GM18505 (cell line): ENCODE results near the gene MYO7A.

Source experiments
- ATAC-seq: cut with Tn5 transposase; IDR thresholded peaks from one replicate; pipeline ENCODE4 v1.9.1; 2021; ENCODE audit not compliant: unreplicated experiment
- POLR2A ChIP-seq: IDR thresholded peaks from 4 replicates; pipeline ENCODE4 v1.6.1; 2011; ENCODE audit warnings: borderline replicate concordance; ENCODE audit not compliant: insufficient read depth, insufficient read length; ENCODE audit errors: extremely low read depth

The MYO7A gene

DNA sequence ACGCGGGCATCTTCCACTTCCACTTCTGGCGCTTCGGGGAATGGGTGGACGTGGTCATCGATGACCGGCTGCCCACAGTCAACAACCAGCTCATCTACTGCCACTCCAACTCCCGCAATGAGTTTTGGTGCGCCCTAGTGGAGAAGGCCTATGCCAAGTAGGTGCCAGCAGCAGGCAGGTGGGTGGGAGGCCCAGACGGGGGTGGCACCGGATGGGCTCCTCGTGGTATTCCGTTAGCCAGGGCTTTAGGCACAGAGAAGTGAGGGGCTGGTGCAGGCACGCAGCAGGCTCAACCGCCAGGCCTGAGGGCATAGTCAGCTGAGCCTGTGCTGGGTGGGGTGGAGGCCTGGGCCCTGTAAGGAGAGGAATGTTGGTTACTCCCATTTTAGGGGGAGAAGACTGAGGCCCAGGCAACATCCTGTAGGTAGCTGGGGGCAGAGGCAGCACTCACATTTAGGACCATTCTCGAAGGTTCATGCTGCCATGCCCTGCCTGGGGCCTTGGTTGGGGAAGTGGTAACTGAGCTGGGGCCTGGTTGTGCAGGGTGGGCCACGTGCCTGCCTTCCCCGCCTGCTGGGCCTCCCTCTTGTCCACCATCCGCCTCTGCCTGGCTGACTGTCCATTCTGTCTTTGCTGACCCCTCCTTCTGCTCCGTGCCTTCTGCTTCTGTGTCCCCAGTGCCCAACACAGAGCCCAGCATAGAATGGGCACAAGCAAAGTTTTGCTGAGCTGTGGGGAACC is 15.2 kb upstream of the MYO7A start:
- no peak for ATAC-seq
- TF ChIP-seq POLR2A = no peak

DNA sequence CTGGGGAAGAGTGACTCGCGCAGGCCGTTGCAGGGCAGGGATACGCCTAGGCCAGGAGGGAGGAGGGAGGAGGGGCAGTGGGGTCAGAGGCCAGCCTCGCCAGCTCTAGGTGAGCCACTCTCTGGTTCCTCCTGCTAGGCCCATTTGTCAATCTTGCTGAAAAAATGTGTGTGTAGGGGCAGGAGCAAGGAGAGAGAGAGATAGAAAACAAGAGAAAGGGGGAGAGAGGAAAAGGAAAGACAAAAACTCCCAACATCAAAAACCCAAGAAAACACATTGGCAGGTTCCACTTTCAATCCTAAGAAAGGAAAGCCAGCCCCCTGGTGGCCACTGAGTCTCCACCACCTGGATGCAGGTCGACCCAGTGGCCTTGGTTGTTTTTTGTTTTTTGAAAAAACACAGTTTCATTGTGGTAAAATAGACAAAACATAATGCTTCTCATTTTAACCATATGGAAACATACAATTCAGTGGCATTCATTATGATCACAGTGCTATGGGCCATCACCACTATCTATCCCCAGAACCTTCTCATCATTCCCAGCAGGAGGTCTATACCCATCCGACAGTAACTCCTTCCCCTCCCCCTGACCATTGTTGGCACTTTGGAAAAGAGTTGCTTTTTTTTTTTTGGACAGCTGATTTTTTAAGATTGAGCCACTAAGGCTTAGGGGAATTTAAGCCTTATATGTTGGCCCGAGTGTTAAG is 14.5 kb upstream of the MYO7A start:
- no peak for ATAC-seq
- TF ChIP-seq POLR2A = no peak

DNA sequence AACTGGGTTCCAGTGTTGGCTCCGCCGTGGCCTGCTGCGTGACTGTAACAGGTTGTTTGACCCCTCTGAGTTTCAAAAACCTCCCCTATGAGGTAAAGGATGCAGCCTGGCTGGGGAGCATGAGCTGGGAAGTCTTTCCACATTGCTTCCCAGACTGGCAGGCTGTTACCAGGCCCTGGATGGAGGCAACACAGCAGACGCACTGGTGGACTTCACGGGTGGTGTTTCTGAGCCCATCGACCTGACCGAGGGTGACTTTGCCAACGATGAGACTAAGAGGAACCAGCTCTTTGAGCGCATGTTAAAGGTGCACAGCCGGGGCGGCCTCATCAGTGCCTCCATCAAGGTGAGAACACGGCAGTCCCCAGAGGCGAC is 14.0 kb upstream of the MYO7A start:
- no peak for ATAC-seq
- TF ChIP-seq POLR2A = no peak

DNA sequence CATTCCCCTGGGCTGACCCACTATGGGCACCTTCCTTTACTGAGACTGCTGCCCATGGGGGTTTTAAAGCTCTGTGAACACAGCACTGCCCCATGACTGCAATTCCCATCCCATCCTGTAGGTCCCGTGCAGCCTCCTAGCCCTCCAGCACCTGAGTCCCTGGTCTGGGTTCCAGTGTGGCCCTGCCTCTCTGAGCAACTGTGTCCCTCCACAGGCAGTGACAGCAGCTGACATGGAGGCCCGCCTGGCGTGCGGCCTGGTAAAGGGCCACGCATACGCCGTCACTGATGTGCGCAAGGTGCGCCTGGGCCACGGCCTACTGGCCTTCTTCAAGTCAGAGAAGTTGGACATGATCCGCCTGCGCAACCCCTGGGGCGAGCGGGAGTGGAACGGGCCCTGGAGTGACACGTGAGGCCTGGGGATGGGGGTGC is 12.8 kb upstream of the MYO7A start:
- ATAC-seq = no peak
- TF ChIP-seq POLR2A = no peak

GRCh38 chr11:77115956-77116355 is 12.1 kb upstream of the MYO7A start:
- no peak for TF ChIP-seq POLR2A
- ATAC-seq = no peak

GRCh38 chr11:77117492-77117891 is 10.6 kb upstream of the MYO7A start:
- ATAC-seq = no peak
- no peak for TF ChIP-seq POLR2A

DNA sequence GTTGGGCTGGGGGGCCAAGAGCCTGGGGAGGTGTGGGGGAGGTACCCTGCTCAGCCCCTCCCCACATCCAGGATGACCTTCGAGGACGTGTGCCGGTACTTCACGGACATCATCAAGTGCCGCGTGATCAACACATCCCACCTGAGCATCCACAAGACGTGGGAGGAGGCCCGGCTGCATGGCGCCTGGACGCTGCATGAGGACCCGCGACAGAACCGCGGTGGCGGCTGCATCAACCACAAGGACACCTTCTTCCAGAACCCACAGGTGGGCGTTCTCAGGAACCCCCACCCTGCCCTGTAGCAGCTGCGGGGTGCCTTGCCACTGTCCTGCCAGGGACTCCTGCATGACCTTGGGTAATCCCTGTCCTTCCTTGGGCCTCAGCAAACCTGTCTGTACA is 10.0 kb upstream of the MYO7A start:
- no peak for ATAC-seq
- TF ChIP-seq POLR2A = no peak

DNA sequence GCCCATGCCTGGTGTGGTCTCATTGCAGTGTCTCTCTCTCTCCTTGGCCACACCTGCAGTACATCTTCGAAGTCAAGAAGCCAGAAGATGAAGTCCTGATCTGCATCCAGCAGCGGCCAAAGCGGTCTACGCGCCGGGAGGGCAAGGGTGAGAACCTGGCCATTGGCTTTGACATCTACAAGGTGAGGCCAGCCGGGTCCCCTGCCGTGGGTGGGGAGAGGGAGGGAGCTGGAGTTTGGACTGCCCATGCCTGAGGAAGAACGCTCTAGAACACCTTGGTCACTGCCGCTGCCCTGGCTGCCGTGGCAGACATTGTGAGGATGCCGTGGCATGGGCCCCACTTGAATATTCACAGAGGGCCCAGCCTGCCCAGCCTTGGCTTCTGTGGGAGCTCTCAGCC is 9.1 kb upstream of the MYO7A start:
- no peak for ATAC-seq
- no peak for TF ChIP-seq POLR2A

- ATAC-seq = no peak
- no peak for TF ChIP-seq POLR2A
These were observed 8.5 kb upstream of the MYO7A start for GRCh38 chr11:77119531-77119936.

DNA sequence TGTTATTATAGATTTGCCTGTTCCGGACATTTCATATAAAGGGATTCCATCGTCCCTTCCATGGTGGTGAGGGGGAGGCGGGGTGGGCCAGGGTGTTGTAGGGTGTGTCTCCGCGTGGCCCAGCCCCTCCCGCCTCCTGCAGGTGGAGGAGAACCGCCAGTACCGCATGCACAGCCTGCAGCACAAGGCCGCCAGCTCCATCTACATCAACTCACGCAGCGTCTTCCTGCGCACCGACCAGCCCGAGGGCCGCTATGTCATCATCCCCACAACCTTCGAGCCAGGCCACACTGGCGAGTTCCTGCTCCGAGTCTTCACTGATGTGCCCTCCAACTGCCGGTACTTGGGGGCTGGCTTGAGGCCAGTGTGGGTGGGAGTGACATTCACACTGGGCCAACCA is 7.5 kb upstream of the MYO7A start:
- no peak for ATAC-seq
- no peak for TF ChIP-seq POLR2A

DNA sequence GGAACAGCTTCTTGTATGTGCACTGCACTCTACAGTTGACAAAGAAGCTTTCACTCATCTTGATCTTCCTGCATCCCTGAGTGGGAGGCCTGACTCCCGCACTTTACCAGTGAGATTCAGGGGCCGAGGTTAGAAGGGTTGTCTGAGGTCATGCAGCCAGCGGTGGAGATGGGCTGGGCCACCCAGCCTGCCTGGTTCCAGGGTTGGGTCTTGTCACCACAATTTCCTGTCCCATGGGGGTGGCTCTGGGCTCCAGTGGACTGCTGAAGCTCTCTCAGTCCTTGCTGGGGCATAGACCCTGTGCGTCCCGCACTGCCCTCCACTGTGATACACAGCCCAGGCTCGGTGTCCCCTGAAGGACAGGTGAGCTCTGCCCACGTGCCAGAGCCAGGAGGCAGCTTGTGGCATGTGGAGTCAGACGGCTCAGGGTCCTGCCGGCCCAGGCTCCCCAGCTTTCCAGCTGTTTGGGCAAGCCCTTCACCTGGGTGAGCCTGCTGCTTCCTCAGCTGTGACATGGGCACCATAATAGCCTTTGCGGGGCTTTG is 6.9 kb upstream of the MYO7A start:
- TF ChIP-seq POLR2A = no peak
- no peak for ATAC-seq

DNA sequence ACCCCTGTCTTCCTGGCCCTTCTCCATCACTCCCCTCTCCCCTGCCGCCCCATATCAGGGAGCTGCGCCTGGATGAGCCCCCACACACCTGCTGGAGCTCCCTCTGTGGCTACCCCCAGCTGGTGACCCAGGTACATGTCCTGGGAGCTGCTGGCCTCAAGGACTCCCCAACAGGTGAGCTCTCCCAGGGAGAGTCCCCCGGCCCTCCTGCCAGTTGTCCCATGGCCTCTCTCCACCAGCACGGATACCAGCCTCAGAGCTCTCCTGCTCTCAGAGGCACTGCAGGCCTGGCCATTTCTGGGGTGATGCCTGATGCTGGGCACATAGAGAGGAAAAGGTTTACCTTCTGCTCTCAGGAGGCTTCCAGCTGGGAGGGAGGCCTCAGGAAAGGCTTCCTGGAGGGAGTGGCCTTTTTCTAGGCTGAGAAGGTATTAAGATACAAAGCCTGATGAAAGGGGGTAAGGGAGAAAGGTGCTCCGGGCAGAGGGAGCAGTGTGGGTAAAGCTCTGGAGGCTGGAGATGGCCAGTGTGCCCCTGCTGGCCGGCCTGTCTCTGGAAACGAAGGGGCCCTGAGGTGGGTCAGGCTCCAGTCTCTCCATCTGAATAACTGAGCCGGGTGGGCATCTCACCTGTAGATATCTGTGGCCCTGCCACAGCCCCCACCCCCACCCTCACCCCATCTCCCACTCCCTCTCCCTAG is 6.0 kb upstream of the MYO7A start:
- no peak for TF ChIP-seq POLR2A
- no peak for ATAC-seq

- TF ChIP-seq POLR2A = no peak
- no peak for ATAC-seq
These were observed 5.4 kb upstream of the MYO7A start for GRCh38 chr11:77122576-77123212.
